Fibroblast of lung (primary cell): ENCODE results near the gene VIP. TPM values are rescaled to one million over a fixed set of nuclear protein-coding genes. Genes with fewer than 3 reads are reported as not detected.
"Not testable (repeated sequence)": the region's sequence is repeated elsewhere in the genome, so short reads cannot be mapped to it uniquely, and the experiment has no call there.

ENCODE experiments used
- DNase-seq, 2 donors: peaks; one replicate each; pipeline versions ENCODE4 v3.0.0 to v3.0.0-alpha.2; 2010; ENCODE audit warnings: low read depth in 2 of 2
- H2AFZ ChIP-seq: 2 replicates; pipeline ENCODE4 v1.5.1; 2012; ENCODE audit warnings: low read length, control low read depth, inconsistent platforms
- H3K27ac ChIP-seq: 2 replicates; pipeline ENCODE4 v1.5.1; 2011; ENCODE audit warnings: low read length, control low read depth; ENCODE audit not compliant: insufficient read depth
- H3K27me3 ChIP-seq: 2 replicates; pipeline ENCODE4 v1.5.1; 2011; ENCODE audit warnings: mild to moderate bottlenecking, low read length; ENCODE audit not compliant: control insufficient read depth, insufficient read depth
- H3K36me3 ChIP-seq: 2 replicates; pipeline ENCODE4 v1.5.1; 2011; ENCODE audit warnings: low read length; ENCODE audit not compliant: control insufficient read depth, insufficient read depth
- H3K4me1 ChIP-seq: 2 replicates; pipeline ENCODE4 v1.5.1; 2011; ENCODE audit warnings: low read length; ENCODE audit not compliant: control insufficient read depth, insufficient read depth; ENCODE audit errors: extremely low read depth
- H3K4me2 ChIP-seq: 2 replicates; pipeline ENCODE4 v1.5.1; 2011; ENCODE audit warnings: low read length, control low read depth; ENCODE audit not compliant: insufficient read depth; ENCODE audit errors: extremely low read depth
- H3K4me3 ChIP-seq, 4 experiments: fragments of 200-600 bp in 1 of 4; sonication (generic) in 1 of 4; replicated peaks in 1 of 4; 2 replicates each; pipeline ENCODE4 v1.5.1; 2011 to 2016; ENCODE audit warnings: low read length in 4 of 4, low read depth in 3 of 4, mild to moderate bottlenecking in 3 of 4, control low read depth in 2 of 4, inconsistent platforms in 1 of 4, mixed read lengths in 1 of 4; ENCODE audit not compliant: insufficient read depth in 1 of 4; ENCODE audit errors: control extremely low read depth in 1 of 4
- H3K79me2 ChIP-seq: 2 replicates; pipeline ENCODE4 v1.5.1; 2012; ENCODE audit warnings: mild to moderate bottlenecking, low read length, inconsistent platforms; ENCODE audit not compliant: control insufficient read depth, insufficient read depth
- H3K9ac ChIP-seq: 2 replicates; pipeline ENCODE4 v1.5.1; 2011; ENCODE audit warnings: mild to moderate bottlenecking, low read length, control low read depth; ENCODE audit not compliant: insufficient read depth
- H3K9me3 ChIP-seq: 2 replicates; pipeline ENCODE4 v1.5.1; 2012; ENCODE audit warnings: low read depth, low read length; ENCODE audit not compliant: control insufficient read depth, insufficient read depth
- H4K20me1 ChIP-seq: 2 replicates; pipeline ENCODE4 v1.5.1; 2011; ENCODE audit warnings: low read length; ENCODE audit not compliant: control insufficient read depth, insufficient read depth; ENCODE audit errors: extremely low read depth
- EZH2 ChIP-seq: IDR thresholded peaks from 2 replicates; pipeline ENCODE4 v1.5.1; 2012; ENCODE audit warnings: low read length, control low read depth, mild to moderate bottlenecking; ENCODE audit errors: missing control alignments
- polyA minus RNA-seq: library from RNA; depleted of rRNA, polyadenylated mRNA; stranded (reverse); fragments of >200 nt; gene quantifications from 2 replicates; pipeline ENCODE4 v1.2.3, GENCODE V29; 2011; ENCODE audit warnings: low replicate concordance
- polyA plus RNA-seq, 2 donors: library from polyadenylated mRNA; depleted of rRNA in 1 of 2; stranded (reverse) in 1 of 2; unstranded in 1 of 2; fragments of >200 nt; gene quantifications; 2 replicates each; pipeline ENCODE4 v1.2.1, GENCODE V29; 2011 to 2012; ENCODE audit warnings: missing spikeins in 1 of 2
- total RNA-seq: library from RNA; depleted of rRNA; stranded (reverse); fragments of >200 nt; gene quantifications from 2 replicates; pipeline ENCODE4 v1.2.1, GENCODE V29; 2014
- TF ChIP-seq, protein P1 (sequence below), 2 donors: IDR thresholded peaks in 1 of 2; conservative IDR thresholded peaks in 1 of 2; 1 replicate in 1 of 2; 2 replicates in 1 of 2; pipeline ENCODE4 v1.5.1; 2011 to 2012; ENCODE audit warnings: low read length in 2 of 2, control low read depth in 1 of 2, inconsistent platforms in 1 of 2, low read depth in 1 of 2, mild to moderate bottlenecking in 1 of 2

The VIP gene
- total RNA-seq (not detected in 2 replicates), polyA plus RNA-seq (not detected in 2 replicates), polyA minus RNA-seq (not detected in 2 replicates)
- not detected in 2 replicates for polyA plus RNA-seq (2012)

- no peak within 1 kb of the TSS for H3K9ac ChIP-seq
- H4K20me1 ChIP-seq = no peaks in the 10 kb centered on the region
- H3K36me3 ChIP-seq = no peaks in the 10 kb centered on the region
- peak; percentile 6 to 24 for DNase-seq
- H2AFZ ChIP-seq = no peak within 1 kb of the TSS
- TF ChIP-seq, protein P1, sequence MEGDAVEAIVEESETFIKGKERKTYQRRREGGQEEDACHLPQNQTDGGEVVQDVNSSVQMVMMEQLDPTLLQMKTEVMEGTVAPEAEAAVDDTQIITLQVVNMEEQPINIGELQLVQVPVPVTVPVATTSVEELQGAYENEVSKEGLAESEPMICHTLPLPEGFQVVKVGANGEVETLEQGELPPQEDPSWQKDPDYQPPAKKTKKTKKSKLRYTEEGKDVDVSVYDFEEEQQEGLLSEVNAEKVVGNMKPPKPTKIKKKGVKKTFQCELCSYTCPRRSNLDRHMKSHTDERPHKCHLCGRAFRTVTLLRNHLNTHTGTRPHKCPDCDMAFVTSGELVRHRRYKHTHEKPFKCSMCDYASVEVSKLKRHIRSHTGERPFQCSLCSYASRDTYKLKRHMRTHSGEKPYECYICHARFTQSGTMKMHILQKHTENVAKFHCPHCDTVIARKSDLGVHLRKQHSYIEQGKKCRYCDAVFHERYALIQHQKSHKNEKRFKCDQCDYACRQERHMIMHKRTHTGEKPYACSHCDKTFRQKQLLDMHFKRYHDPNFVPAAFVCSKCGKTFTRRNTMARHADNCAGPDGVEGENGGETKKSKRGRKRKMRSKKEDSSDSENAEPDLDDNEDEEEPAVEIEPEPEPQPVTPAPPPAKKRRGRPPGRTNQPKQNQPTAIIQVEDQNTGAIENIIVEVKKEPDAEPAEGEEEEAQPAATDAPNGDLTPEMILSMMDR (conservative IDR thresholded peaks at IDR 0.05 in 1 of 2, IDR thresholded peaks at IDR 0.05 in 1 of 2; ENCODE audit: low read depth in 1 of 2, low read length in 2 of 2) = no peak
- TF ChIP-seq EZH2 = no peak
- no peak within 1 kb of the TSS for H3K4me2 ChIP-seq
- H3K9me3 ChIP-seq = no peaks in the 10 kb centered on the region
- H3K79me2 ChIP-seq = no peaks in the 10 kb centered on the region
- no peaks in the 10 kb centered on the region for H3K27me3 ChIP-seq
- H3K4me1 ChIP-seq = no peaks in the 10 kb centered on the region
- H3K4me3 ChIP-seq = no peak within 1 kb of the TSS
- no peak within 1 kb of the TSS for H3K27ac ChIP-seq
These were observed at the start of gene VIP for GRCh38 chr6:152750694-152751093. TSS of gene VIP (plus strand) at chr6:152750797. CDS start at chr6:152752178, 1,381 bp downstream.

DNA sequence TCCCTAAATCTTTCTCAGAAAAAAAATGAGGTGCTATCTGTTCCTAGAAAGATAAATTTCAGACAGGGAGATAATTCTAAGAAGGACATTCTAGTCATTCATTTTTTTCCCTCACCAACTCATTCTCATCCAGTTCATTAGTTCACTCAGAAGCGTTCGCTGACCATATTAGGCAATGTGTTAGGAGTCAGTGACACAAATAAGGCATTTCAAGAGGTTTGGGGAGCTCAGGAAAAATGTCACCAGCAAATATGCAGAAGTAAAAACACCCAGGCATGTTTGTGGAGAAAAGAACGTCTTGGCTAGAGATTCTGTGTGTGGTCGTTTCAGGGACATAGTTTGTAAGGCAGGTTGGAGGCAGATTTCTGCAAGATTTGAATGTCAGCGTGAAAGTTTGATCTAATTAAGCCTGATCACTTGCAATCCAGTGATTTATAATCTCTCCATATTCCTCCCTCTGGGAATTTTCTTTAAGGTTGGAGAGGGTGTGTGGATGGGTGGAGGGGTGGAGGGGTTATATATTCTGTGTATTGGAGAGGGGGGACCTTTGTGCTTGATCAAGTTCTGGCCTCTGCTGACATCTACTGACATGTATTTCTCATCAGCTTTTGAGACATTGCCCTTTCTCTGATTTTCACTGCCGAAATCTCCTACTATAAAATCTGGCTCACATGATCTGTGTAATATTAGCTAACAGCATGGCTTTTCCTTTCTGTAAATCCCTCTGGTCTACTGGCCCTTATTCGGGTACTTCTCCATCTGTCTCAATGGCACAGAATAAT, 49.3 kb upstream of the VIP start:
- Histone ChIP-seq H2AFZ (no peak overlapping the region), H3K9me3 (no peaks in the 10 kb centered on the region), H4K20me1 (no peaks in the 10 kb centered on the region), H3K4me2 (no peak overlapping the region), H3K27ac (no peak overlapping the region), H3K9ac (no peak overlapping the region), H3K4me3 (no peak overlapping the region), H3K79me2 (no peaks in the 10 kb centered on the region), H3K36me3 (no peaks in the 10 kb centered on the region), H3K4me1 (no peaks in the 10 kb centered on the region), H3K27me3 (no peaks in the 10 kb centered on the region)
- TF ChIP-seq, protein P1 (conservative IDR thresholded peaks at IDR 0.05 in 1 of 2, IDR thresholded peaks at IDR 0.05 in 1 of 2; ENCODE audit: low read depth in 1 of 2, low read length in 2 of 2) = no peak
- no peak for TF ChIP-seq EZH2
- peak; percentile 21 to 36 for DNase-seq

DNA sequence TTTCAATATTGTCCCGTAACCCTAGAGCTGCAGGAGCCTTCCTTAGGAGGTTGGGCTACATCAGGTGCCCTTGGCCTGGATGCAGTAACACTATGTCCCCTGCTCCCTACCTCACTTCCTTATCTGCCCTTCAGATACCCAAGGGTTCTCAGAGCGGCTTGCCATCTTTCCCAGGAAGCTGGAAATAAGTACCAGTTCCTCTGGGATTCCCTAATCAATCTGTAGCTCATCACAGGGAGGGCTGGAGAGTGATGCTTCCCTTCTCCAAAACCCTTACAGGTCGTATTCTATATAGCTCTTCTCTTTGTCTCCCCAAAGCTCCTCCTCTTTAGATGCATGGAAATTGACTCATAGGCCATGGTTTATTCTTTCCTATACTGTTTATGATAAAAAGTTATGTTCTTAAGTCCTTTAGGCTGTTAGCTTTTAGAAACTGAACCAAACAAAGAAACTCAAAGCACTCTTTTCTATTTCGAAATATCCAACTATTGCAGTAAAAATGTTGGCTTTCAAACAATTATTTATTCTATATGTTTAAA, 48.7 kb upstream of the VIP start:
- Histone ChIP-seq H2AFZ (no peak overlapping the region), H3K27ac (no peak overlapping the region), H4K20me1 (no peaks in the 10 kb centered on the region), H3K79me2 (no peaks in the 10 kb centered on the region), H3K4me3 (no peak overlapping the region), H3K4me2 (no peak overlapping the region), H3K9ac (no peak overlapping the region), H3K4me1 (no peaks in the 10 kb centered on the region), H3K9me3 (no peaks in the 10 kb centered on the region), H3K27me3 (no peaks in the 10 kb centered on the region), H3K36me3 (no peaks in the 10 kb centered on the region)
- no peak for TF ChIP-seq EZH2
- TF ChIP-seq, protein P1 (conservative IDR thresholded peaks at IDR 0.05 in 1 of 2, IDR thresholded peaks at IDR 0.05 in 1 of 2; ENCODE audit: low read depth in 1 of 2, low read length in 2 of 2) = no peak
- peak in 1 of 2 donors; percentile 6 for DNase-seq

DNA sequence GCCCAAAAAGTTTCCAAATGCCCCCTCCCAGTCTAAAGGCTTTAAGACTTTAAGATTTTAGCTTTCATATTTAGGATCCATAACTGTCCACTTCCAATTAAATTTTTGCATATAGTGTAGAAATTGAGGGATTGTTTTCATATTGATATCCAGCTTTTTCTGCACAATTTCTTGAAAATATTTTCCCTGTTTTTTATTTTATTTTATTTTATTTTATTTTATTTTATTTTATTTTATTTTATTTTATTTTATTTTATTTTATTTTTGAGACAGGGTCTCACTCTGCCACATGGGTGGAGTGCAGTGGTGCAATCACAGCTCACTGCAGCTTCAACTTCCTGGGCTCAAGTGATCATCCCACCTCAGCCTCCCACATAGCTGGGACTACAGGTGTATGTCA, 46.8 kb upstream of the VIP start:
- H3K27me3 ChIP-seq, H3K4me3 ChIP-seq, H3K79me2 ChIP-seq, H4K20me1 ChIP-seq, H3K4me1 ChIP-seq, H3K9ac ChIP-seq, DNase-seq, H3K9me3 ChIP-seq, H3K4me2 ChIP-seq, H2AFZ ChIP-seq, H3K27ac ChIP-seq, H3K36me3 ChIP-seq: not testable (repeated sequence)
